Natural killer cell (primary cell): ENCODE data around the gene ARAP3. TPM values are rescaled to one million over a fixed set of nuclear protein-coding genes. Genes with fewer than 3 reads are reported as not detected.

ENCODE experiments used
- ATAC-seq, 3 donors: fragments of 150-1000 bp in 2 of 3; fragments of 200-7000 bp in 1 of 3; cut with Tn5 transposase; 1 replicate in 1 of 3; 2 replicates in 2 of 3; pipeline ENCODE4 v1.10.0; 2021; ENCODE audit warnings: mild to moderate bottlenecking in 2 of 3, moderate library complexity in 2 of 3
- DNase-seq, 2 donors: peaks; one replicate each; pipeline versions ENCODE4 v3.0.0 to v3.0.0-alpha.2; 2013 to 2021; ENCODE audit warnings: mixed read lengths in 1 of 2
- H3K27ac ChIP-seq: one replicate; pipeline ENCODE4 v1.5.1; 2013; ENCODE audit warnings: mild to moderate bottlenecking, low read length
- H3K27me3 ChIP-seq: one replicate; pipeline ENCODE4 v1.6.1; 2013; ENCODE audit warnings: low read length; ENCODE audit not compliant: control insufficient read depth, insufficient read depth
- H3K36me3 ChIP-seq: one replicate; pipeline ENCODE4 v1.6.1; 2013; ENCODE audit warnings: low read length; ENCODE audit not compliant: control insufficient read depth, insufficient read depth
- H3K4me1 ChIP-seq: one replicate; pipeline ENCODE4 v1.6.1; 2013; ENCODE audit warnings: low read length; ENCODE audit not compliant: control insufficient read depth, insufficient read depth
- H3K4me3 ChIP-seq: one replicate; pipeline ENCODE4 v1.5.1; 2013; ENCODE audit warnings: low read length
- H3K9me3 ChIP-seq: one replicate; pipeline ENCODE4 v1.6.1; 2013; ENCODE audit warnings: low read length; ENCODE audit not compliant: control insufficient read depth, insufficient read depth
- H3K27ac Mint-ChIP-seq, 2 donors: one replicate each; pipeline ENCODE4 v1.8.0; 2022; ENCODE audit warnings: mild to moderate bottlenecking in 2 of 2, mixed read lengths in 2 of 2, moderate library complexity in 1 of 2
- H3K27me3 Mint-ChIP-seq, 2 donors: one replicate each; pipeline ENCODE4 v1.8.0; 2022; ENCODE audit warnings: low read depth in 2 of 2, mixed read lengths in 2 of 2
- H3K36me3 Mint-ChIP-seq: one replicate; pipeline ENCODE4 v1.8.0; 2022; ENCODE audit warnings: mixed read lengths
- H3K4me1 Mint-ChIP-seq, 2 donors: one replicate each; pipeline ENCODE4 v1.8.0; 2022; ENCODE audit warnings: mixed read lengths in 2 of 2
- H3K4me3 Mint-ChIP-seq: one replicate; pipeline ENCODE4 v1.8.0; 2022; ENCODE audit warnings: mild to moderate bottlenecking, moderate library complexity, mixed read lengths
- H3K9me3 Mint-ChIP-seq, 2 donors: one replicate each; pipeline ENCODE4 v1.8.0; 2022; ENCODE audit warnings: mixed read lengths in 2 of 2
- CTCF ChIP-seq: fragments of 200-600 bp; IDR thresholded peaks from one replicate; pipeline ENCODE4 v1.8.0; 2022; ENCODE audit warnings: antibody characterized with exemption
- WGBS: methylation state at CpG from one replicate; pipeline ENCODE4 v1.1.7; 2013; ENCODE audit warnings: missing lambda C conversion rate; ENCODE audit not compliant: insufficient coverage; 5-methylcytosine and 5-hydroxymethylcytosine counted together
- intact Hi-C: fragments of 100-400 bp; cut with micrococcal nuclease; formaldehyde crosslinking; loops from one replicate; pipeline ENCODE4 v1.14.2; 2022
- total RNA-seq, 4 donors: library from RNA; stranded (reverse); fragments of 120-200 nt in 1 of 4; gene quantifications; one replicate each; pipeline versions ENCODE4 v1.2.3 to v1.2.4, GENCODE V29; 2013 to 2022

Gene ARAP3
- total RNA-seq, 3 donors from 2014 or later (not counting 1 experiment from before 2014, with no cell fraction given), result 13.9 to 25.2 (median 19.6) TPM

GRCh38 chr5:141662028-141662427 lies 20.0 kb downstream of the ARAP3 start:
- ATAC-seq, result no peak
- Mint-ChIP-seq H3K4me3 (no peak overlapping the region), H3K27me3 (no peaks in the 10 kb centered on the region), H3K4me1 (peaks cover 4 to 5% of the 10 kb centered on the region in 2 donors), H3K36me3 (no peaks in the 10 kb centered on the region), H3K9me3 (no peaks in the 10 kb centered on the region), H3K27ac (no peak overlapping the region)
- DNase-seq, result no peak
- intact Hi-C loops, result loop anchor here (10.0 kb wide), 1 partner anchor 483 kb away; no protein-coding TSS in a partner anchor
- 93% methylated on average over 15 of the region's 17 CpGs for WGBS
- Histone ChIP-seq H3K36me3 (peaks cover 3% of the 10 kb centered on the region), H3K27me3 (no peaks in the 10 kb centered on the region), H3K4me3 (no peak overlapping the region), H3K4me1 (peaks cover 3% of the 10 kb centered on the region), H3K27ac (no peak overlapping the region), H3K9me3 (no peaks in the 10 kb centered on the region)
- no peak for TF ChIP-seq CTCF

- H3K4me3 ChIP-seq, result no peak overlapping the region
- no peak for TF ChIP-seq CTCF
- Mint-ChIP-seq H3K4me3 (no peak overlapping the region), H3K4me1 (no peaks in the 10 kb centered on the region), H3K27ac (no peak overlapping the region), H3K9me3 (no peaks in the 10 kb centered on the region), H3K36me3 (no peaks in the 10 kb centered on the region), H3K27me3 (no peaks in the 10 kb centered on the region)
- DNase-seq (no peak), ATAC-seq (no peak)
- intact Hi-C loops, result no loop called here
- H3K27ac ChIP-seq, result no peak overlapping the region
- H3K27me3 ChIP-seq, result no peaks in the 10 kb centered on the region
- H3K9me3 ChIP-seq, result no peaks in the 10 kb centered on the region
- H3K4me1 ChIP-seq, result no peaks in the 10 kb centered on the region
- H3K36me3 ChIP-seq, result peaks cover 5% of the 10 kb centered on the region
- WGBS, result 75% methylated on average over 8 of the region's 8 CpGs
Measured at GRCh38 chr5:141657937-141658545, 24.0 kb downstream of the ARAP3 start.

- Histone ChIP-seq H3K9me3 (no peaks in the 10 kb centered on the region), H3K4me1 (no peaks in the 10 kb centered on the region), H3K27ac (no peak overlapping the region), H3K4me3 (no peak overlapping the region), H3K36me3 (peaks cover 5% of the 10 kb centered on the region), H3K27me3 (no peaks in the 10 kb centered on the region)
- no peak for ATAC-seq
- intact Hi-C loops, result no loop called here
- H3K36me3 Mint-ChIP-seq, result no peaks in the 10 kb centered on the region
- peaks cover under 1 to 2% of the 10 kb centered on the region in 2 donors for H3K4me1 Mint-ChIP-seq
- no peaks in the 10 kb centered on the region for H3K27me3 Mint-ChIP-seq
- H3K27ac Mint-ChIP-seq, result no peak overlapping the region
- H3K4me3 Mint-ChIP-seq, result no peak overlapping the region
- 94% methylated on average over 1 of the region's 1 CpG for WGBS
- no peak for DNase-seq
- no peak for TF ChIP-seq CTCF
- no peaks in the 10 kb centered on the region for H3K9me3 Mint-ChIP-seq
Measured at GRCh38 chr5:141657404-141657803, 24.6 kb downstream of the ARAP3 start.

GRCh38 chr5:141656396-141656795 lies 25.6 kb downstream of the ARAP3 start:
- DNase-seq (no peak), ATAC-seq (no peak)
- Histone ChIP-seq H3K36me3 (peaks cover 4% of the 10 kb centered on the region), H3K27ac (no peak overlapping the region), H3K27me3 (no peaks in the 10 kb centered on the region), H3K4me1 (peaks cover 7% of the 10 kb centered on the region), H3K9me3 (no peaks in the 10 kb centered on the region), H3K4me3 (no peak overlapping the region)
- Mint-ChIP-seq H3K27ac (no peak overlapping the region), H3K36me3 (no peaks in the 10 kb centered on the region), H3K4me3 (no peak overlapping the region), H3K4me1 (peaks cover 9 to 10% of the 10 kb centered on the region in 2 donors), H3K27me3 (no peaks in the 10 kb centered on the region), H3K9me3 (no peaks in the 10 kb centered on the region)
- intact Hi-C loops, result no loop called here
- WGBS, result 90% methylated on average over 9 of the region's 9 CpGs
- TF ChIP-seq CTCF, result no peak
